Measurements from ENCODE around the gene SLC1A1.
A peak's percentile ranks its signal among the peaks of the same experiment; 100 is the strongest.

Gene SLC1A1

DNA sequence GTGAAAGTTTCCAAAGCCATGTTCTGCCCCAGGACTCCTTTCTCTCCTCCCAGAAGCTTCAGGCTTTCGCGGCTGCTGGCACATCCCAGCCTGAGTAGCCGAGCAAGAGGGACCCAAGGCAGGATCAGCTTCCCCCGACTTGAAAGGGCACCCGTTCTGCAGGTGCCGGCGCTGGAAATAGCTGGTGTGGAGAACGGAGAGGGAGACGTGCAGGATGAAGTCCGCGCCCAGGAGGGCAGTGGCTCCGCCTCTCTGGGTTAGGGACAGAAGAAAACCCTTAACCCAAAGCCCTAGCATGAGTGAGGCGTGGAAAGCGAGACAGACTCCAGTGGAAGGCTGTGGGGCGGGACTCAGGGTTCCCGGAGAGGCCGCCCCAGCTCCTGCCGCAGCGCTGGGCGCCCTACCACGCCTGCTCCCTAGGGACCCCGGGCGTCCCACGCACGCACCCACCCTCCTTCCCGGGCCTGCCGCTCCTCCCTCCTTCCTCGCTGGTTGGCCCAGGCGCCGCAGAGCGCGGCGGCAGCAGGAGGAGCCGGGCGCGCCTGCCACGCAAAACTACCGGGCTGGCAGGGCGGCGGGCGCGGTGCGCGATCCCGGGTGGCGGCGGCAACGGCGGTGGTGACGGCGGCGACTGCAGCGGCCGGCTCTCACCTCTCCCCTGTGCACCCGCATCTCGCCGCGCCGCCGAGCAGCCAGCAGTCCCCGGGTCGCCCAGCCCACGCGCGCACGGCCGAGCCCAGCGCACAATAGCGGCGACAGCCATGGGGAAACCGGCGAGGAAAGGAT, at the start of gene SLC1A1:
SLC1A1 (plus strand) TSS at position 550 of the 786 bp plus-strand sequence; CDS start at position 762, 212 bp downstream.
- no peak for TF ChIP-seq ZNF274 (IDR thresholded peaks at IDR 0.05; ENCODE audit: low read depth, low read length)
- H3K4me3 ChIP-seq (ENCODE audit: low read length): peak within 1 kb of the TSS; percentile 67

DNA sequence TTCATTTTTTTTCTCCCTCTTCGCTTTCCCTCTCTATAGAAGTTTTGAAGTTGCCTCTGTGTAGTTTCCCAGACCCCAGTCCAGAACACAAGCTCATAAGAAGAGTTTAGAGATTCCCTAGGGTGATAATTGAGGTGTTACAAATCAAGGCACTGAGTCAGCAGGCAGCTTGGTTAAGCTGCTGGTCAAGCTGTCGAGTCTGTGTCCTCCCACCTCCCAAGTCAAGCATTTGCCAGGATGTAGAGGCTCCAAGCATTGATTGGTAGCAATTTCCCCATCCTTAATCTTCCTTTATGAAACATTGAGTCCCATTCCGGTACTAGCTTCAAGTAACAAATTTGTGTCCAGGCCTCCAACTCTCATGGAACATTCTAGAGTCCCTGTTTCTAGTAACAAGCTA, 47.5 kb upstream of the SLC1A1 start:
- H3K4me3 ChIP-seq (ENCODE audit: low read length): no peak overlapping the region
- no peak for TF ChIP-seq ZNF274 (IDR thresholded peaks at IDR 0.05; ENCODE audit: low read depth, low read length)

DNA sequence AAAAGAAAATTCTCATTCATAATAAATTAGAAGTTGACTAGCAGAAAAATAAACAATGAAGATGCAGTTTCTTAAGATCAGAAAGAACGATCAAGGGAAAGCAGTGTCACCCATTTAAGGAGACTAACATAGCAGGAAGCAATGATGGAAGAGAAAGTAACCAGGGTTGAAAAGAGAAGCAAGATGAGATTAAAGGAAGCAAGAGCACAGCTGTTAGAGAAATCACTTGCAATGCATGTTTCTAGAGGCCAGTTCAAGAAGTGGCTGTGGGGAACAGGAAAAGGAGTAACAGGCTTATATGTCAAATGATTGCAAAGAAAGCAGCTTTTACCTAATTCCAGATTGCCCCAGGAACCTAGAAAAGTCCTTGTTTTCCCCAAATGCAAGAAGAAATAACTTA, 46.8 kb upstream of the SLC1A1 start:
- H3K4me3 ChIP-seq (ENCODE audit: low read length): no peak overlapping the region
- no peak for TF ChIP-seq ZNF274 (IDR thresholded peaks at IDR 0.05; ENCODE audit: low read depth, low read length)

DNA sequence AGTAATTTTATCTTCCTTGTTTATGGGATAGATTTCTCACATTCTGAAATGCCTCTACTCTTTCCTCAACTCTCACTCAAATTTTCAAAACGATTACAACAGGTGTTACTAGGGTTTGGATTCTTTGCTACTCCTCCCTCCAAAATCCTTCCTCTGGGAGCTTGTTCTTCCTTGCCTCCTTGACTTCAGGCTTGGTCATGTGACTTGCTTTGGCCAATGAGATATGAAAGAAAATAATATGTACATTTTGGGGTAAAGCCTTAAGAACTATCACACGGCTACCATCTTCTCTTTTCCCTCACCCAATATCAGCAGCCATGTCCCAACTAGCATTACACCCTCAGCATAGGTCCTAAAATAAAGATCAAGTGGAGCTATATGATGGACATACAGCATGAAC, 28.8 kb upstream of the SLC1A1 start:
- no peak for TF ChIP-seq ZNF274 (IDR thresholded peaks at IDR 0.05; ENCODE audit: low read depth, low read length)
- no peak overlapping the region for H3K4me3 ChIP-seq (ENCODE audit: low read length)

- no peak for TF ChIP-seq ZNF274 (IDR thresholded peaks at IDR 0.05; ENCODE audit: low read depth, low read length)
- no peak overlapping the region for H3K4me3 ChIP-seq (ENCODE audit: low read length)
These were observed 26.4 kb upstream of the SLC1A1 start for GRCh38 chr9:4463824-4464223.

- no peak for TF ChIP-seq ZNF274 (IDR thresholded peaks at IDR 0.05; ENCODE audit: low read depth, low read length)
- no peak overlapping the region; the same call in 1 of the 2 replicates for H3K4me3 ChIP-seq (ENCODE audit: low read length)
These were observed 25.3 kb upstream of the SLC1A1 start for GRCh38 chr9:4464911-4465513.

GRCh38 chr9:4465910-4466309, 24.4 kb upstream of the SLC1A1 start:
- H3K4me3 ChIP-seq (ENCODE audit: low read length): no peak overlapping the region
- no peak for TF ChIP-seq ZNF274 (IDR thresholded peaks at IDR 0.05; ENCODE audit: low read depth, low read length)

DNA sequence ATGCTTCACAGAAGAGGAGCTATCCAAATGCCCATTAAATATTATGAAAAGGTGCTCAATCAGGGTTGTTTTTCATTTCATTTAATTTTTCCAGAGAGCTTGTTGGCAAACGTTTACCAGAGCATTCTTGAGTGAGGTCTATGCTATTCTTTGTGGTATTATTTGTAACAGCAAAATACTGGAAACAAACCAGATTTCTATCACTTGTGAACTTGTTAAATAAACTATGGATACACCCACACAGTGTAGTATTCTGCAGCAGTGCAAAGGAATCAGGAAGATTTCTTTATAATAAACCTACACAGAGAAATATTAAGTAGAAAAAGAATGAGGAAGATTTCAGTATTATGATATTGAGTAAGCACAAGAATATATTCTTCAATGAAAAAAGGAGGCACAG, 15.0 kb upstream of the SLC1A1 start:
- no peak overlapping the region for H3K4me3 ChIP-seq (ENCODE audit: low read length)
- no peak for TF ChIP-seq ZNF274 (IDR thresholded peaks at IDR 0.05; ENCODE audit: low read depth, low read length)

DNA sequence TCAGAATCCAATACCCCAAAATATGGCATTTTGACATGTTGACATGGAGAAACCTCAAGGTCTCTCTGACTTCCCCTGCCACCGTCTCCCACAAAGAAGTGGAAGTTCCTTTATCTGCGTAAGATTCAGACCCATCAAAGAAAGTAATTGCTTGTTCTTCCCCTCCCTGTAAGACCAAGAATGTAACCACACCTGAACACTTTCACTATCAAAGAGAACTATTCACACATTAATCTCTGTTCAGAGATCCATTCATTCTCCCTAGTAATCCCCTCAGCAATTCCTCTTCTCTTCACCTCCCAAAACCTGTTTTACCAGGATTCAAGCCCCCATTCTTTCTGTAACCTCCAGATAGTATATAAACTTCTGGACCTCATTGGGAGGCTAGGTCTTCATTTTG, 4.1 kb upstream of the SLC1A1 start:
- TF ChIP-seq ZNF274 (IDR thresholded peaks at IDR 0.05; ENCODE audit: low read depth, low read length): no peak
- no peak overlapping the region for H3K4me3 ChIP-seq (ENCODE audit: low read length)

- peak overlapping the region; percentile 67; the same call in 1 of the 2 replicates for H3K4me3 ChIP-seq (ENCODE audit: low read length)
- no peak for TF ChIP-seq ZNF274 (IDR thresholded peaks at IDR 0.05; ENCODE audit: low read depth, low read length)
These were observed 728 bp upstream of the SLC1A1 start for GRCh38 chr9:4489562-4489918.

DNA sequence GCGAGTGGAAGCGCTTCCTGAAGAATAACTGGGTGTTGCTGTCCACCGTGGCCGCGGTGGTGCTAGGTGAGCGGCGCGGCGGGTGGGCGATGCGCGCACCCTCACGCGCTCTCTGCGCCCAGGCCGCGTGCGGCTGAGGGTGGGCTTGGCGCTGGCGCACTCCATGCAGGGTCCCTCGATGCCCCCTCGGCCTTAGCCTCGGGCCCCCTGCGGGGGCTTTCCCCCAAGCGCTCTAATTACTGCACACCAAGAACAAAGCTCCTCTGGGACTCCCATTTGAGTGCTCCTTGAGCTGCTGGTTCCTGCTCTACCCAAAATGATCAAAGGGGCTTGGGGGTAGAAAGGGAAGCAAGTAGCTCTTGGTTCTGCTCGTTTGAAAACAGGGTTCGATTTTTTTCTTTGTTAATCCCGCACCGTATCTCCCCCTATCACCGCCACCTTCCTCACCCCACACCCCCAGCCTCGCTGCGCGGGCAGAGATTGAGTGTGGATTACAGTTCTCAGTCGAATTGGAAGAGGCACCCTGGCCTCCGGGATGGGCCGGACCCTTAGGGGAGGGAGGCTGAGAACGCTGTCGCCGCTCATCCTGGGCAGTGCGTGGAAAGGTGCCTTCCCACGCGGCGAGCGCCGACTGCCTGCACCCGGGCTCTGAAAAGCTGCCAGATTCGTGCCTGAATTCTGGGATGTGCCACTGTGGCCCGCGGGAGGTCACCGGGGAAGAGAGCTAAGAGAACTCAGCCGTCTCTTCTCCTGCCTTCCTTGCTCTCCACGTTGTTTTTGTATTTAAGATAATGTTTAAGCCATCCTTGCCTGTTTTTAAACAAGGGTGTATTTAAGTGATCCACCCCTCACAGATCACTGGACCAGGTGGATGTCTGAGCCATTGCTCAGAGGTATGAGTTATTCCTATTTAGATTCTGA, 697 bp downstream of the SLC1A1 start:
- TF ChIP-seq ZNF274 (IDR thresholded peaks at IDR 0.05; ENCODE audit: low read depth, low read length): no peak
- peak overlapping the region; percentile 67; the same call in 1 of the 2 replicates for H3K4me3 ChIP-seq (ENCODE audit: low read length)

DNA sequence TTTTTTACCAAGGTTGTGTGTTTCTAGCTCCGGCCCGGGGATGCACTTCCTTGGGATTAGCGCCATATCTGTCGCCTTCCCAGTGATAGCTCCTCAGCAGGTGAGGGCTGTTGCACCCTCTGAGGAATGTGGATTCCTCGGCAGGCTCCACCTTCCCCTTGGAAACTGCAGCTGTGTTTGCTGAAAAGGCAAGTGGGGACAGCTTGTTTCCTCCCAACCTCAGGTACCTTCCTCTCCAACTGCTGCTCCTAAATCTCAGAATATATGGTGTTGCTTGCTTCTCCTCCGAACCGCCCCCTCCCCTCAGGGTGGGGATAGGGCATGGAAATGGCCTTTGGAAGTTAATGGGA, 1.3 kb downstream of the SLC1A1 start:
- H3K4me3 ChIP-seq (ENCODE audit: low read length): peak overlapping the region; percentile 67; the same call in 1 of the 2 replicates
- no peak for TF ChIP-seq ZNF274 (IDR thresholded peaks at IDR 0.05; ENCODE audit: low read depth, low read length)

- no peak for TF ChIP-seq ZNF274 (IDR thresholded peaks at IDR 0.05; ENCODE audit: low read depth, low read length)
- H3K4me3 ChIP-seq (ENCODE audit: low read length): no peak overlapping the region
These were observed 4.1 kb downstream of the SLC1A1 start for GRCh38 chr9:4494332-4494731.

DNA sequence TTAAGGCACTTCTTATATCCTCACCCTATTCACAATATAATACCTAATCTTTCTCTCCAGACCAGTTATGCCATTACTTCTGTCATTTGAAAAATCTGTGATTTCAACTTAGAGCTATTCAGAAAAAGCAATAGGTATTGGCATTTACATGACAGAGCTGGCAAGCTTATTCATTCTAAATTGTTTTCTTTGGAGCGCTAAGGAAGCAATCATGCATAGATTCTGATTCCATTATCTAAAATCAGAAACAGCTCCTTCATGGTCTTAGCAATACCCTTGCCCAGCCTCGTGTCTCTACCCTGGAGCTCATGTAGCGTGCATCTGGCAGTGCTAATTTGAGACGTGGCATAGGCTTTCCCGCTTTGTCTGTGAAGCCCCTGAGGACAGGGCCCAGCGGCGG, 4.5 kb downstream of the SLC1A1 start:
- no peak for TF ChIP-seq ZNF274 (IDR thresholded peaks at IDR 0.05; ENCODE audit: low read depth, low read length)
- H3K4me3 ChIP-seq (ENCODE audit: low read length): no peak overlapping the region
